ENCODE data around the gene MMP28.

Gene MMP28

GRCh38 chr17:35726127-35726952 is 69.1 kb downstream of the MMP28 start:
- no peak for DNase-seq (ENCODE audit: low read depth in 2 of 2)

- DNase-seq (ENCODE audit: low read depth in 2 of 2), result no peak
Measured at GRCh38 chr17:35725802-35726126, 69.7 kb downstream of the MMP28 start.

- DNase-seq (ENCODE audit: low read depth in 2 of 2), result no peak
Measured at GRCh38 chr17:35725058-35725457, 70.4 kb downstream of the MMP28 start.

- DNase-seq (ENCODE audit: low read depth in 2 of 2), result no peak
Measured at GRCh38 chr17:35723735-35724134, 71.7 kb downstream of the MMP28 start.

GRCh38 chr17:35717475-35717874 is 78.0 kb downstream of the MMP28 start:
- no peak for DNase-seq (ENCODE audit: low read depth in 2 of 2)

- no peak for DNase-seq (ENCODE audit: low read depth in 2 of 2)
Measured at GRCh38 chr17:35716897-35717465, 78.5 kb downstream of the MMP28 start.

GRCh38 chr17:35716173-35716572 is 79.3 kb downstream of the MMP28 start:
- no peak for DNase-seq (ENCODE audit: low read depth in 2 of 2)
